IMR-90 (cell line): Measurements from ENCODE around the gene PNO1. TPM values are rescaled to one million over a fixed set of nuclear protein-coding genes. Genes with fewer than 3 reads are reported as not detected.

Experiments
- ATAC-seq: fragments of 200-7000 bp; cut with Tn5 transposase; 2 replicates; pipeline ENCODE4 v1.9.1; 2020; ENCODE audit warnings: low read depth, mild to moderate bottlenecking, moderate library complexity
- BruUV-seq: library from RNA; stranded (reverse); fragments of 400-500 nt; replicated peaks from 2 replicates; lab custom pipeline; 2021; lab: Mats Ljungman, UMichigan
- CTCF ChIA-PET: fragments of 300-600 bp; formaldehyde crosslinking; extraction: SDS; loops from one replicate; lab custom pipeline; 2021; ENCODE audit warnings: antibody characterized with exemption; lab: Yijun Ruan, JAX
- POLR2A ChIA-PET: fragments of 300-600 bp; sonication (Branson Sonifier 250); formaldehyde crosslinking; loops from one replicate; lab custom pipeline; 2022; ENCODE audit warnings: antibody characterized with exemption; ENCODE audit not compliant: unreplicated experiment; lab: Charles Lee
- DNase-seq: peaks from one replicate; pipeline ENCODE4 v3.0.0; 2013
- H2AFZ ChIP-seq: replicated peaks from 2 replicates; pipeline ENCODE3; 2013; ENCODE audit warnings: low read length, mild to moderate bottlenecking; ENCODE audit not compliant: poor library complexity
- H2AK5ac ChIP-seq: 2 replicates; pipeline ENCODE4 v1.6.1; 2013; ENCODE audit warnings: low read depth, low read length, inconsistent platforms
- H2AK9ac ChIP-seq: replicated peaks from 2 replicates; pipeline ENCODE3; 2013; ENCODE audit warnings: mild to moderate bottlenecking, low read depth, low read length, moderate library complexity; ENCODE audit not compliant: poor library complexity
- H2BK120ac ChIP-seq: 2 replicates; pipeline ENCODE4 v1.6.1; 2013; ENCODE audit warnings: low read depth, low read length, inconsistent platforms
- H2BK15ac ChIP-seq: 3 replicates; pipeline ENCODE4 v1.6.1; 2013; ENCODE audit warnings: low read depth, low read length, inconsistent platforms
- H2BK20ac ChIP-seq: 2 replicates; pipeline ENCODE4 v1.6.1; 2013; ENCODE audit warnings: low read depth, mild to moderate bottlenecking, inconsistent platforms, low read length, moderate library complexity
- H2BK5ac ChIP-seq: 2 replicates; pipeline ENCODE4 v1.6.1; 2013; ENCODE audit warnings: mild to moderate bottlenecking, low read depth, low read length, inconsistent platforms; ENCODE audit not compliant: poor library complexity, severe bottlenecking
- H3K14ac ChIP-seq: replicated peaks from 2 replicates; pipeline ENCODE4 v1.6.1; 2013; ENCODE audit warnings: low read depth, low read length, inconsistent platforms
- H3K18ac ChIP-seq: 2 replicates; pipeline ENCODE4 v1.6.1; 2013; ENCODE audit warnings: low read depth, low read length, control low read depth
- H3K23ac ChIP-seq: 2 replicates; pipeline ENCODE4 v1.6.1; 2013; ENCODE audit warnings: low read depth, low read length, inconsistent platforms
- H3K27ac ChIP-seq: 2 replicates; pipeline ENCODE4 v1.5.1; 2013; ENCODE audit warnings: mild to moderate bottlenecking, control low read depth, low read length; ENCODE audit not compliant: insufficient read depth
- H3K27me3 ChIP-seq: 2 replicates; pipeline ENCODE4 v1.6.1; 2013; ENCODE audit warnings: low read length; ENCODE audit not compliant: control insufficient read depth, insufficient read depth
- H3K36me3 ChIP-seq: 2 replicates; pipeline ENCODE4 v1.6.1; 2013; ENCODE audit warnings: low read length, mixed read lengths; ENCODE audit not compliant: control insufficient read depth, insufficient read depth
- H3K4ac ChIP-seq: 2 replicates; pipeline ENCODE4 v1.6.1; 2013; ENCODE audit warnings: low read depth, low read length, inconsistent platforms
- H3K4me1 ChIP-seq: 2 replicates; pipeline ENCODE4 v1.6.1; 2013; ENCODE audit warnings: low read length, mixed read lengths; ENCODE audit not compliant: control insufficient read depth, insufficient read depth
- H3K4me2 ChIP-seq: 2 replicates; pipeline ENCODE4 v1.6.1; 2013; ENCODE audit warnings: low read depth, mild to moderate bottlenecking, control low read depth, low read length, moderate library complexity
- H3K4me3 ChIP-seq: 2 replicates; pipeline ENCODE4 v1.5.1; 2013; ENCODE audit warnings: low read depth, mild to moderate bottlenecking, control low read depth, low read length, moderate library complexity; ENCODE audit not compliant: insufficient read depth
- H3K56ac ChIP-seq: 2 replicates; pipeline ENCODE4 v1.6.1; 2013; ENCODE audit warnings: low read length, inconsistent platforms; ENCODE audit not compliant: insufficient read depth; ENCODE audit errors: extremely low read depth
- H3K79me1 ChIP-seq, 2 experiments: 2 replicates each; pipeline ENCODE4 v1.6.1; 2013; ENCODE audit warnings: low read length in 2 of 2, inconsistent platforms in 1 of 2, low read depth in 1 of 2
- H3K9ac ChIP-seq: 2 replicates; pipeline ENCODE4 v1.6.1; 2013; ENCODE audit warnings: low read depth, low read length, control low read depth
- H3K9me1 ChIP-seq: 2 replicates; pipeline ENCODE4 v1.6.1; 2013; ENCODE audit warnings: low read length, inconsistent platforms; ENCODE audit not compliant: insufficient read depth
- H3K9me3 ChIP-seq: 2 replicates; pipeline ENCODE4 v1.6.1; 2013; ENCODE audit warnings: low read length; ENCODE audit not compliant: control insufficient read depth, insufficient read depth
- H4K20me1 ChIP-seq: 2 replicates; pipeline ENCODE4 v1.6.1; 2013; ENCODE audit warnings: low read length, inconsistent platforms; ENCODE audit not compliant: insufficient read depth
- H4K5ac ChIP-seq: 2 replicates; pipeline ENCODE4 v1.6.1; 2013; ENCODE audit warnings: mild to moderate bottlenecking, low read depth, low read length, control low read depth
- H4K8ac ChIP-seq, 2 experiments: 2 replicates each; pipeline ENCODE4 v1.6.1; 2013; ENCODE audit warnings: low read depth in 2 of 2, low read length in 2 of 2, control low read depth in 1 of 2, inconsistent platforms in 1 of 2
- H4K91ac ChIP-seq: 2 replicates; pipeline ENCODE4 v1.6.1; 2013; ENCODE audit warnings: low read depth, low read length, inconsistent platforms; ENCODE audit not compliant: insufficient read depth
- CEBPB ChIP-seq: IDR thresholded peaks from 2 replicates; pipeline ENCODE4 v1.6.1; 2012; ENCODE audit warnings: low read depth, low read length, improper control_type of control experiment
- CHD1 ChIP-seq: IDR thresholded peaks from 2 replicates; pipeline ENCODE4 v1.6.1; 2012; ENCODE audit warnings: low read depth, low read length, improper control_type of control experiment
- MAZ ChIP-seq: IDR thresholded peaks from 2 replicates; pipeline ENCODE4 v1.6.1; 2012; ENCODE audit warnings: low read depth, mild to moderate bottlenecking, low read length, improper control_type of control experiment, moderate library complexity, borderline replicate concordance
- RAD21 ChIP-seq: IDR thresholded peaks from 2 replicates; pipeline ENCODE4 v1.6.1; 2012; ENCODE audit warnings: low read length, improper control_type of control experiment
- SMC3 ChIP-seq: fragments of 150-350 bp; IDR thresholded peaks from 2 replicates; pipeline ENCODE4 v1.6.1; 2016; ENCODE audit warnings: low read depth, mild to moderate bottlenecking, antibody characterized with exemption, low read length, moderate library complexity
- USF2 ChIP-seq: fragments of 150-350 bp; IDR thresholded peaks from 2 replicates; pipeline ENCODE4 v1.6.1; 2017; ENCODE audit warnings: mild to moderate bottlenecking, antibody characterized with exemption, low read length, low read depth
- WGBS, 2 experiments: methylation state at CpG; one replicate each; pipeline versions ENCODE4 v1.1.5 to v1.1.7; 2013; ENCODE audit warnings: missing lambda C conversion rate in 2 of 2; ENCODE audit not compliant: insufficient read length in 1 of 2; ENCODE audit errors: extremely low coverage in 2 of 2; 5-methylcytosine and 5-hydroxymethylcytosine counted together
- dilution Hi-C: fragments of 300-500 bp; cut with HindIII; formaldehyde crosslinking; loops from one replicate; pipeline ENCODE4 v1.14.3; 2018; ENCODE audit warnings: low sequenced_read_pairs; ENCODE audit not compliant: unreplicated experiment
- in situ Hi-C: fragments of 300-500 bp; cut with MboI; formaldehyde crosslinking; loops from 3 replicates; pipeline ENCODE4 v1.14.3; 2019; ENCODE audit warnings: low sequenced_read_pairs, inconsistent platforms, mixed read lengths
- intact Hi-C: fragments of 100-400 bp; cut with micrococcal nuclease; formaldehyde crosslinking; loops from 2 replicates; pipeline ENCODE4 v1.10.0; 2022
- polyA plus RNA-seq, 3 experiments: library from polyadenylated mRNA; depleted of rRNA; stranded (reverse); fragments of >200 nt; gene quantifications; 2 replicates each; pipeline ENCODE4 v1.2.3, GENCODE V29; 2012; ENCODE audit warnings: low replicate concordance in 1 of 3
- total RNA-seq: library from RNA; depleted of rRNA; stranded (reverse); fragments of >200 nt; gene quantifications from 2 replicates; pipeline ENCODE4 v1.2.3, GENCODE V29; 2012
- TF ChIP-seq, protein P1 (sequence below): fragments of 150-350 bp; IDR thresholded peaks from 2 replicates; pipeline ENCODE4 v1.6.1; 2016; ENCODE audit warnings: low read depth, mild to moderate bottlenecking, low read length, moderate library complexity, borderline replicate concordance
- TF ChIP-seq, protein P2 (sequence below): conservative IDR thresholded peaks from 2 replicates; pipeline ENCODE4 v1.5.1; 2012; ENCODE audit warnings: mild to moderate bottlenecking, low read depth, low read length, improper control_type of control experiment

PNO1 gene
- total and polyA plus RNA-seq, 2 of the 4 experiments (the other 2 are of a cell fraction): 12.8 to 14.7 TPM

DNA sequence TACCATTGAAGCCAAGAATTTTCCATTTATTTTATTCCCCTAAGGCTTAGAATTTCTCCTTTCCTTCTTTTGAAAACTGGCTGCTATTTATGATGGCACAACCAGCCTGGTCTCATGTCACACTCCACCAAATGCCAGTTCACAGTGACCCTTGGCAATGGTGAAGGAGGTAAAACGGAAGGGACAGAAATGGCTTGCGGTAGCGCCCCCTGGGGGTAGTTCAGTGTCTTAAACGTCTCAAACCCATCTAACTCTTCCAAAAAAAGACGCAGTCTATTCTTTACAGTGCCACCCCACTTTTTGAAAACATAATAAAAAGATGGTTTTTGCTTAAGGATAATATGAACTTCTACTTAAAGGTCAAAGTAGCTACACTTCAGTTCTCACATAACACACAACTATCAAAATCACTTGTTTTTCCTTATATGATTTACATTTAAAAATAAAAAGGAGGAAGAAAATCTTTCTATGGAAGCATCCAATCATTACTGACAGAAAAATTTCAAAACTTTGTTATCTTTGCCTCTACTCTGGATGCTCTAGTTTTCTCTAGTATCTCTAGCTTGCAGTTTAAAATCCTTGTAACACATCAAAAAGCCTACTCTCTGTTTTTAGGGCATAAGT lies 28.0 kb downstream of the PNO1 start:
- no peak overlapping the region for H3K14ac ChIP-seq
- in situ Hi-C loops: no loop called here
- H2AK5ac ChIP-seq: no peak overlapping the region
- no peaks in the 10 kb centered on the region for H3K27me3 ChIP-seq
- no peak overlapping the region for H2BK120ac ChIP-seq
- ATAC-seq: no peak
- dilution Hi-C loops: no loop called here
- H3K9me3 ChIP-seq: no peaks in the 10 kb centered on the region
- no peak overlapping the region for H4K5ac ChIP-seq
- H3K27ac ChIP-seq: no peak overlapping the region
- no peak overlapping the region for H3K4me2 ChIP-seq
- H2AK9ac ChIP-seq: no peak overlapping the region
- no peak overlapping the region for H2AFZ ChIP-seq
- no peak overlapping the region for H3K4me3 ChIP-seq
- H4K91ac ChIP-seq: no peak overlapping the region
- H4K8ac ChIP-seq: no peak overlapping the region
- no CpG with 5 or more reads among the region's 5 CpGs for WGBS, 2 experiments
- H3K9me1 ChIP-seq: no peaks in the 10 kb centered on the region
- H3K56ac ChIP-seq: no peak overlapping the region
- no peak overlapping the region for H2BK20ac ChIP-seq
- no peak overlapping the region for H2BK15ac ChIP-seq
- H2BK5ac ChIP-seq: no peak overlapping the region
- H3K4me1 ChIP-seq: no peaks in the 10 kb centered on the region
- no peak overlapping the region for H3K18ac ChIP-seq
- peaks cover 11% of the 10 kb centered on the region for H3K36me3 ChIP-seq
- CTCF ChIA-PET: interaction anchor here (0.8 to 1.8 kb wide), 3 partner anchors 10 to 65 kb away, joined by 3 to 5 read pairs (median 4); no protein-coding TSS in a partner anchor
- DNase-seq: peak; percentile 34
- no TSS peak for BruUV-seq
- H3K9ac ChIP-seq: no peak overlapping the region
- no peak overlapping the region for H3K23ac ChIP-seq
- H3K79me1 ChIP-seq: peaks cover 19 to 43% of the 10 kb centered on the region in 2 experiments
- H3K4ac ChIP-seq: no peak overlapping the region
- intact Hi-C loops: no loop called here
- H4K20me1 ChIP-seq: peaks cover 16% of the 10 kb centered on the region; the same call in 1 of the 2 replicates
- POLR2A ChIA-PET: no interaction called here
- TF ChIP-seq MAZ (no peak), SMC3 (peak; percentile 25), CEBPB (no peak), RAD21 (no peak), USF2 (no peak), CHD1 (no peak)
- TF ChIP-seq, protein P1, sequence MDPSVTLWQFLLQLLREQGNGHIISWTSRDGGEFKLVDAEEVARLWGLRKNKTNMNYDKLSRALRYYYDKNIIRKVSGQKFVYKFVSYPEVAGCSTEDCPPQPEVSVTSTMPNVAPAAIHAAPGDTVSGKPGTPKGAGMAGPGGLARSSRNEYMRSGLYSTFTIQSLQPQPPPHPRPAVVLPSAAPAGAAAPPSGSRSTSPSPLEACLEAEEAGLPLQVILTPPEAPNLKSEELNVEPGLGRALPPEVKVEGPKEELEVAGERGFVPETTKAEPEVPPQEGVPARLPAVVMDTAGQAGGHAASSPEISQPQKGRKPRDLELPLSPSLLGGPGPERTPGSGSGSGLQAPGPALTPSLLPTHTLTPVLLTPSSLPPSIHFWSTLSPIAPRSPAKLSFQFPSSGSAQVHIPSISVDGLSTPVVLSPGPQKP: no peak
- TF ChIP-seq, protein P2, sequence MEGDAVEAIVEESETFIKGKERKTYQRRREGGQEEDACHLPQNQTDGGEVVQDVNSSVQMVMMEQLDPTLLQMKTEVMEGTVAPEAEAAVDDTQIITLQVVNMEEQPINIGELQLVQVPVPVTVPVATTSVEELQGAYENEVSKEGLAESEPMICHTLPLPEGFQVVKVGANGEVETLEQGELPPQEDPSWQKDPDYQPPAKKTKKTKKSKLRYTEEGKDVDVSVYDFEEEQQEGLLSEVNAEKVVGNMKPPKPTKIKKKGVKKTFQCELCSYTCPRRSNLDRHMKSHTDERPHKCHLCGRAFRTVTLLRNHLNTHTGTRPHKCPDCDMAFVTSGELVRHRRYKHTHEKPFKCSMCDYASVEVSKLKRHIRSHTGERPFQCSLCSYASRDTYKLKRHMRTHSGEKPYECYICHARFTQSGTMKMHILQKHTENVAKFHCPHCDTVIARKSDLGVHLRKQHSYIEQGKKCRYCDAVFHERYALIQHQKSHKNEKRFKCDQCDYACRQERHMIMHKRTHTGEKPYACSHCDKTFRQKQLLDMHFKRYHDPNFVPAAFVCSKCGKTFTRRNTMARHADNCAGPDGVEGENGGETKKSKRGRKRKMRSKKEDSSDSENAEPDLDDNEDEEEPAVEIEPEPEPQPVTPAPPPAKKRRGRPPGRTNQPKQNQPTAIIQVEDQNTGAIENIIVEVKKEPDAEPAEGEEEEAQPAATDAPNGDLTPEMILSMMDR: peak; percentile 42
